Pons (tissue), 1 donor: ENCODE measurements around the gene CABP4.
"Not testable (repeated sequence)": the region's sequence is repeated elsewhere in the genome, so short reads cannot be mapped to it uniquely, and the experiment has no call there.

Source experiments
- DNase-seq: peaks from one replicate; pipeline ENCODE4 v3.0.0-alpha.2; 2016; ENCODE audit warnings: low spot score

CABP4 gene

DNA sequence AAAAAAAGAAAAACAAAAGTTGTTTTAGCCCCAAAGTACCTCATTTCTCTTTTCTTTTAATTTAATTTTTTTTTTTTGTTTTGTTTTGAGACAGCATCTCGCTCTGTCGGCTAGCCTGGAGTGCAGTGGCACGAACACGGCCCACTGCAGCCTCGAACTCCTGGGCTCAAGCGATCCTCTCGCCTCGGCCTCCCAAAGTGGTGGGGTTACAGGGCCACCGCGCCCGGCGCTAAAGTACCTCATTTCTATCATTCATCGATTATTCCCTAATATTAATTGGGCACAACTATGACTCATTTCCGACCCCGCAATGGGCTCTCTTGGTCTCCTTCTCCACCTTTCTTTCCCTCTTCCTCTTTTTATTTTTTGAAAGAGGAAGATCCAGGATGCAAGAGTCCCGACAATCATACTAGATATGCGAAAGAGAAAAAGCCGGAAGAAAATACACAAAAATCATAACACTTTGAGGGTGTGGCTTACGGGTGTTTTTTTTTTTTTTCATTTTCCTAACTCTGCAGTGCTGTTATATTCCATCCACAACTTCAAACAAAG is 27.2 kb downstream of the CABP4 start:
- DNase-seq, result no peak

DNA sequence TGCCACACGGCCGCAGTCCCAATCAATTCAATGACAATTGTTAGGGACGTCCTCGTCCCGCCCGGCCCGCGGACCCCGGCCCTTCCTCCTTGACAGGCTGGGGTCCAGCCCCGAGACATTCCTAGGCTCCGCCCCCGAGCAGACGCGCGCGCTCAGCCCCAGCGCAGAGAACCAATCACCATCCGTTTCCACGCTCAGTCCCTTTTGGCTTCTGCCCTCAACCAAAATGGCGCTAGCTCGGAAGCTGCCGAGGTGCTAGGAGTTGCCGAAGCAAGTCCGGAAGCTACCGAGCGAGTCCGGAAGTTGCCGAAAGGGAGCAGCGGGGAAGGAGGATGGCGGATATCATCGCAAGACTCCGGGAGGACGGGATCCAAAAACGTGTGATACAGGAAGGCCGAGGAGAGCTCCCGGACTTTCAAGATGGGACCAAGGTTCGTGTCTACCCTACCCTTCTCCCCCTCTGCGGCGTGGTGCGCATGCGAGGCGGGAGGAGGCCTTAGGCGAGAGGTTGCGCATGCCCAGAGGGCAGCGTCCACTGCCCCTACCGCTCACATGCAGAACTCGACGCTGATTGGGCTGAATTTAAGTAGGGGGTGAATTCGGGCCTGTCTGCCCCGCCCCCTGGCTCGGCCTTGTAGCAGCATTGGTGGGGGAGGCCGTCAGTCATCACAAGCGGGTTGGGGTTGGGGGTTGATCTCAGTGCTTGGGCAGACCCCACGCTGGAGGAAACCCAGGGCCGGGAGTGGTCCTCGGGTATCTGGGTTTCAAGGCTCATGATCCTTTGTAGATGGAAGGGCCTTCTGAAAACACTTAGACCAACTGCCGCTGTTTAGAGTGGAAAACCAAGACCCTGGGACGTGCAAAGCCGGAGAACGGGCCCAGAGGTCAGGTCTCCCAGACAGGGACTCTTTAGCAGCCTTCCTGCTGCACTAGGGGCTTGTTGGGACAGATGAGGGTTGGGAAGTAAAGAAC is 28.0 kb downstream of the CABP4 start, which contains the start of gene AIP:
Gene AIP, plus strand, starts transcription at position 200 of the 972 bp plus-strand sequence. Its CDS starts 133 bp downstream, at position 333.
- DNase-seq, result peak; percentile 99

DNA sequence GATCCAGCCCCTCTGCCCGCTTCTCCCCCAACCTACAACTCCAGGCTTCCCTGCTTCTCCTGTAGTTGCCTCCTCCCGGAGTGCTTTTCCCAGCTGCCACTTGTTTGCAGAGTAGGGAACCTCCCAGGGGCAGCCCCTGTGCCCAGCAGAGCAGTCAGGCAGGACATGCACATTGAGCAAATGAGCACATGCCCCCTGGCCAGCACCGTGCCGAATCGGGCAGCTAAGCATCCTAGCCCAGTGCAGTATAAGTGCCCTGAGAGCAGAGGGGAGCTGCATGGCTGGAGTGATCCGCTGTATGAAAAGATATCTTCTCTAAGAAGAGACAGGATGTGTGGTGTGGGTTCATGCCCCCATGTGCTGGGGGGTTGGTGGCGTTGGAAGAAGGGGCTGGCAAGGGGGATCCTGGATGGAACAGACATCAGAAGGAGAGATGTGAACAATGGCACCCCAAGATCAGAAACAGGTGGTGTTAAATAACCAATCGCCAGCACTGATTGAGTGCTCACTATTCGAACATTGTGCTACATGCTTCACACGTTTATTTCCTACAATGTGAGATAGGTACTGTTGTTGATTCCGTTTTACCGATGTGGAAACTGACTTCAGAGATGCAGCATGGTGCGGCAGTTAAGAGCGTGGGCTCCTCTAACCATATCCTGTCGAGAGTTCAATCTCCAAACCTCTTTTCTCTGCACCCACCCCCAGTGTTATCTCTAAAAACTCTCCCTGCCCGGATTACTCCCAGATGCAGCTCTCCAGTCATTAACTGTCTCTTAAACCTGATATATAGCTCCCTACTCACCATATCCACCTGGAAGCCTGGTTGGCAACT is 28.9 kb downstream of the CABP4 start:
- DNase-seq, result no peak

DNA sequence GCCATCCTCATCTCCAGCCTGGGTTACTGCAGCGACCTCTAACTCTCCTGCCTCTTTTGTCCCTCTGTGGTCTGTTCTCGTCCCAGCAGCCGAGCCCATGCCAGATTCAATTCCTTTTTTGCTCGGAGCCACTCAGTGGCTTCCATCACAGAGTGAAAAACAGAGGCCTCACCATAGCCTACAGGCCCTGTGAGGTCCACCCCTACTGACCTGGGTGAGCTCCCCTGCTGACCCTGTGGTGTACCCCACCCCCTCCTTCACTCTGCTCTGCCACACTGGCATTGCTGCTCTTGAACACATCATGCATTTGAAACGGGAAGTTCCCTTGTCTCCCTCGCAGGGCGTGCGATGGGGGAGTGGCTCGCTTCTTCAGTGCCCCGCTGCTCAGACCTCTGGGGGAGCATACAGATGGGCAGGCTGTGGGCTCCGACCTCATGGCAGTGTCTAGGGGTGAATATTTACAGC is 29.7 kb downstream of the CABP4 start:
- peak; percentile 43 for DNase-seq

DNA sequence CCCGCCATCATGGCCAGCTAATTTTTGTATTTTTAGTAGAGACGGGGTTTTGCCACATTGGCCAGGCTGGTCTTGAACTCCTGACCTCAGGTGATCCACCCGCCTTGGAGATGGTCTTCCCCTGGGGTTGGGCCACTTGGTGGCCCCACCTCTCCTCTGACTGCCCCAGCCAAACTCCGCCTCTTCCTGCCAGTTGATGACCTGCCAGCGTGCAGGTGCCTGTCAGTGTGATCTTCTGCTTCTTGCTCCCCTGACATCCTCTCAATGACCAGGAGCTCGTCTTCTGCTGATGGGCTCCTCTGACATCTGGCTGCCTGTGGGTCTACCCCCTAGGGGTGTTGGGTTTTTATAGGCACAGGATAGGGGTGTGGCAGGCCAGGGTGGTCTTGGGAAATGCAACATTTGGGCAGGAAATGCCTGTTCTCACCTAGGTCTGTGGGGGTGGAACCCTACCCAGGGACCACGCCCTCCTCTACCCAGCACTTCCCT is 30.8 kb downstream of the CABP4 start:
- not testable (repeated sequence) for DNase-seq

DNA sequence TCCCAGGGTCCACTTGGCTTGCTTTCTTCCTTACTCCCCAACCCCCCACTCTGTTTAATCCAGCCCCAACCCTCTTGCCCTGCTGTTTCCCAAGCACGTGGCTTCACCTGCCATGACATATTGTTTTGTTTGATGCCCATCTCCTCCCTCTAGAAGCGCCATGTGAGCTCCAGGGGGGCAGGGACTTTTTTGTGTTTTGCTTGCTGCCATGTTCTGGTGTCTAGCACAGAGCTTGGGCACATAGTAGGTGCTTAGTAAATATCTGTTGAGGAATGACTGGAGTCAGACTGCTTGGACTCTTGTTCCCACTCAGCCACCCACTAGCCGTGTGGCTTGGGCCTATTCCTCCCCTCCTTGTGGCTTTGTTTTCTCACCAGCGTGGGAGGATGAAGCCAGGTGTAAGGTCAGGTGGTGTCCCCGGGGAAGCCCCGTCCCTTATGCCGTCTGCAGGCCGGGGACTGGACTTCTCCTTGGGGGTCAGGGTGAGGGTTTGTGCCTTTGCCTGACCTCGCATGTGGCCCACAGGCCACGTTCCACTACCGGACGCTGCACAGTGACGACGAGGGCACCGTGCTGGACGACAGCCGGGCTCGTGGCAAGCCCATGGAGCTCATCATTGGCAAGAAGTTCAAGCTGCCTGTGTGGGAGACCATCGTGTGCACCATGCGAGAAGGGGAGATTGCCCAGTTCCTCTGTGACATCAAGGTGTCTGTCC is 31.5 kb downstream of the CABP4 start:
- DNase-seq, result no peak

DNA sequence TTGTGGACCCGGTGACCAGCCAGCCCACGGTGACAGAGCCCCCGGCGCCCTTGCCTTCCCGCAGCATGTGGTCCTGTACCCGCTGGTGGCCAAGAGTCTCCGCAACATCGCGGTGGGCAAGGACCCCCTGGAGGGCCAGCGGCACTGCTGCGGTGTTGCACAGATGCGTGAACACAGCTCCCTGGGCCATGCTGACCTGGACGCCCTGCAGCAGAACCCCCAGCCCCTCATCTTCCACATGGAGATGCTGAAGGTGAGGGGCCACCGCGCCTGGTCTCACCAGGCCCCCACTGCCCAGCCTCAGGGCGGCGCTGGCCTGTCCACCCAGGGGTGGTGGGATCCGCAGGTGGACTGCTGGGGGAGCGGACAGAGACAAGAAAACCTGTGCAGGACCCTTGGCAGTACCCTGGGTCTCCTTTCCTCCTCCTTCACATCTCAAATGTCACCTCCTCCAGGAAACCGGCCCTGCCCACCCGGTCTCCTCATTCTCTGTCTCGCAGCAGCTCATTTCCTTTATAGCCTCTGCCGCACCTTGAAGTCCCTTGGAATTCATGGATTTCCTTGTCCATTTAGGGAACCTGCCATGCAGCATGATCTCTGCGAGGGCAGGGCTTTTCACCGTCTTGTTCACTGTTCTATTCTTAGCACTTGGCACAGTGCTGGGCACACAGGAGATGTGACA is 34.2 kb downstream of the CABP4 start:
- no peak for DNase-seq

DNA sequence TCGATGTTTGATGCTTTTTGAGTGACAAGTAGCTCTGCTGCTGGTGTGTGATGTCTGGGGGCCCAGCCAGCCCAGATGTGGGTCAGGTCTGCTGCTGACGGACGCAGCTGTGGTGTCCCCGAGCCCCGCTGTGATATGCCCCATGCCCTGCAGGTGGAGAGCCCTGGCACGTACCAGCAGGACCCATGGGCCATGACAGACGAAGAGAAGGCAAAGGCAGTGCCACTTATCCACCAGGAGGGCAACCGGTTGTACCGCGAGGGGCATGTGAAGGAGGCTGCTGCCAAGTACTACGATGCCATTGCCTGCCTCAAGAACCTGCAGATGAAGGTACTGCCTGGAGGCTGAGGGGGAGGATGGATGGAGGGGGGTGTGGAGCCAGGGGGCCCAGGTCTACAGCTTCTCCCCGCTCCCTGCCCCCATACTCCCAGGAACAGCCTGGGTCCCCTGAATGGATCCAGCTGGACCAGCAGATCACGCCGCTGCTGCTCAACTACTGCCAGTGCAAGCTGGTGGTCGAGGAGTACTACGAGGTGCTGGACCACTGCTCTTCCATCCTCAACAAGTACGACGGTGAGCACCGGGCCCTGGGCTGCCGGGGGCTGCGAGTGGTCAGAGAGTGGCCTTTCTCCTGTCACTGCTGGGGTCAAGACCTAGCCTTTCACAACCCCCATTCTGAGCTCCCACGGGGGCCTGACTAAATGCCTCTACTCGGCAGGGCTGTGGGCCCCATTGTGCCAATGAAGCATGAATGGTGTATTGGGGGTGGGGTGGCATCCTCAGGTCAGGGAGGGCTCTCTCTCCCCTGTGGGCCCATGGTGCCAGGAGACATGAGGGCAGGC is 35.0 kb downstream of the CABP4 start:
- DNase-seq, result no peak

DNA sequence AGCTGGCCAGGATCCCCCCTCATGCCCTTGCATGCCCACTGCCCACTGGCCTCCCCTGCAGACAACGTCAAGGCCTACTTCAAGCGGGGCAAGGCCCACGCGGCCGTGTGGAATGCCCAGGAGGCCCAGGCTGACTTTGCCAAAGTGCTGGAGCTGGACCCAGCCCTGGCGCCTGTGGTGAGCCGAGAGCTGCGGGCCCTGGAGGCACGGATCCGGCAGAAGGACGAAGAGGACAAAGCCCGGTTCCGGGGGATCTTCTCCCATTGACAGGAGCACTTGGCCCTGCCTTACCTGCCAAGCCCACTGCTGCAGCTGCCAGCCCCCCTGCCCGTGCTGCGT is 35.5 kb downstream of the CABP4 start:
- DNase-seq, result no peak

DNA sequence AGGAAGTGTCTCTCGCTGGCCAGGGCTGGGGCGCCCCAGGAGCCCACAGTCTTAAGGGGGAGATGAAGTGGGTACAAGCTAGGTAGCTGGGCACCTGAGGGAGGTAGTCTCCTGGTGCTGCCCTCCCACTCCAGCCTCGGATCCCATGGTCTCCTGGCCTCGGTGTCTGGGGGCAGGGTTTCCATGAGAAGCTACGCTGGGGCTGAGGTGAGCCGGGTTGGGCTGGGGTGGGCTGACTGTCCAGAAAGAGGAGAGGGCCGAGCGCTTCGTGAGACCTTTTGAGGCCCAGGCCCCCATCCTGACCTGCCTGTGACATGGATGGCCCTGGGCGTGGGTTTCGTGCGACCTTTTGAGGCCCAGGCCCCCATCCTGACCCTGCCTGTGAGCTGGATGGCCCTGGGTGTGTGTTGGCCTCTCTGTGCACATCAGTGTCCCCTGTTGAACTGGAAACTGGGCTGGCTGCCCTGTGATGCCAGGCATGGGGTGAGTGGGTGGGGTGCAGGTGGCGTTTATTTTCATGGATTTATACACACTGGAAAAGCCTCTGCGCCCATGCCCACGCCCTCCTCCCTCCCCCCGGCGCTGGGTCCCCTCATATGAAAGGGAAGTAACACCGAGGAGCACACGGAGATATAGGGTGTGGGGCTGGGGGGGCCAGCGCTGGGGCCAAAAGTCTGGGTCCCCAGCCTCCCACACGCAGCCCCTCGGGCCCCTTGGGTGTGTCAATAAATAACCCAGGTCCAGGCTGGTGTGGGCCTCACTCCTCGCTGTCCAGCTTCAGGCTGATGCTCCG is 36.3 kb downstream of the CABP4 start:
- DNase-seq, result no peak

DNA sequence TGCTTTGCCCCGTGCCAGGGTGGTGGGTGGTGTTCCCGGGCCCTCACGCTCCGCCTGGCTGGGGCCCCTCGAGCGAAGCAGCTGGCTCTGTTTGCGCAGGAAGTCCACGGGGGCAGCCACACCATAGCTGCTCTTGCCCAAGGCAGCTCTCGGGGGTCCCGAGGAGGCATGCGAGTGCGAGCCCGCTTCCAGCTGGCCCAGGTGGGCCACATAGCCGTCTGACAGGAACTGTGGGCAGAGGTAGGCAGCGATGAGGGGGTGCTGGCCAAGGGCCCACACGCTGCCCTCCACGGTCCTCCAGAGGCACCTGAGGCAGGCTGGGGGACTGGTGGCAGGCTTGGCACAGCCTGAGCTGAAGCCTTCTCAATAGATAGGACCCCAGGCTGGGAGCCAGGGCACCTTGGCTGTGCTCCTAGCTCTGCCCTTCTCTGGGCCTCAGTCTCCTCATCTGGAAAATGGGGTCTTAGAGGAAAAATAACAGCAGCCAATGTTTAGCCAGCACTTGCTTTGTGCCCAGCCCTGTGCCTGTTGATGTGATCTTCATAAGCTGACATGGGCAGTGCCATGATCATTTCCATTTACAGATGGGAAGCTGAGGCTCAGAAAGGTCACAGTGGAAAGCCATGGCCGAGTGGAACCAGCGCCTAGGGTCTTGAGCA is 37.0 kb downstream of the CABP4 start:
- no peak for DNase-seq

DNA sequence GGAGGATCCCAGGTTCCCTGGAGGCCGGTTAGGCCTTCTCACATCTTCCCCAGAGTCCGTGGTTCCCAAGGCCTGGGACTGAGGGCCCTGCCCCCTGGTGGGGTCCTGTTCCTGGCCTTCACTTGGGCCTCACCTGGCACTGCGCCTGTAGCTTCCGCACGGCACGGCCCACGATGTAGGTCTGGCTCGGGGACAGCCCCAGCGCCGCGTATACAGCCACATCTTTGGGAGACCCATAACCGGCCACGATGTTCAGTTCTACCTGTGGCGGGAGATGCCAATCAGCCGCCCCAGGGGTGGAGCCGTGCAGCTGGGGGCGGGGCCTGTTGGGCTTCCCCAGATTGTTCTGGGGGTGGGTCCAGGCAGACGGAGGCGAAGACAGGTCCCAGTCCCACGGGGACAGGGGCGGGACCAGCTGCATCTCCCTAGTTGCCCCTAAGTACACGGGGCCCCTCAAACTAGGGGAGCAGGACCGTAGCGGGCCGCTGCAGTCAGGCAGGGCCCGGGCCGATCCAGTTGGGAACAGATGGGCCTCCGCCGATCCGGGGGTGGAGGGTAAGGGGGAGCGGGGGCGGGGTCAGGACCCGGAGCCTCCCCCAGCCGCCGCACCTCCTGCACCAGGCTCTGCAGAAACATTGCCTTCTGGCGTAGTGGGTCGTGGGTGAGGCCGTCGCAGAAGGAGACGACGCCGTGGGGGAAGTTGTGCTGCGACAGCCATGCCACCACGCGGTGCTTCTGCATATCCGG is 37.8 kb downstream of the CABP4 start:
- DNase-seq, result no peak

DNA sequence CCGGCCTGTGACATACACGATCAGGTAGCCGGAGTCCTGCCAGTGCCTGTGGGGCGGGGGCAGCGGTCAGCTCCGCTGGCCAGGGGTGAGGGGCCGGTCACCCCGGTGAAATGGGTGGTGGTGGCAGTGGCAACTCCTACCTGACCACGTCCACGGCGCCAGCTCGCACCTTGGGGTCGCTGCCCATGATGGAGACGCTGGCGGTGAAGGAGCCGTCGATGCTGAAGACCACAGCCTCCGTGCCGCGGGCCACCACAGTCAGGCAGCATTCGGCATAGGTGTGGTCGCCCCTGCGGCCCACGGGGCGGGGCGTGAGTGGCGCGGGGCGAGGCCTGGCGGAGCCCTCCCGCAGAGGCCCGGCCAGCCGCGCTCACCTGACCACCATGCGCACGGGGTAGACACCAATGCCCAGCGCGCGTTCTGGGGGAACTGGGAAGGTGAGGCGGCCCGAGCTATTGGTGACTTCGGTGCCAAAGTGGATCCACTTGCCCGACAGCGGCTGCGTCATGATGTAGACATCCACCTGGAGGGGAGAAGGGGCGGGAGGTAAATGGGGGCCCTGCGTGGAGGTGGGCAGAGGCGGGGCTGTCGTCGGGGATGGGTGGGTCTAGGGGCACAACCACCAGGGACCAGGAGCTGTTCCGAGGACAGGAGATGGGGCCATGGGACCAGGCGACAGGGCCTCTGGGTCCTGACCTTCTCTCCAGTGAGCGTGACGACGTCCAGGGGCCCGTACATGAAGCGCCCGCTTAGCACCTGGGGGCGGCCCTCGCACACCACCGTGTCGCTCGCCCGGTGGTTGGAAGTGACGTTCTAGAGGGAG is 38.6 kb downstream of the CABP4 start:
- no peak for DNase-seq

DNA sequence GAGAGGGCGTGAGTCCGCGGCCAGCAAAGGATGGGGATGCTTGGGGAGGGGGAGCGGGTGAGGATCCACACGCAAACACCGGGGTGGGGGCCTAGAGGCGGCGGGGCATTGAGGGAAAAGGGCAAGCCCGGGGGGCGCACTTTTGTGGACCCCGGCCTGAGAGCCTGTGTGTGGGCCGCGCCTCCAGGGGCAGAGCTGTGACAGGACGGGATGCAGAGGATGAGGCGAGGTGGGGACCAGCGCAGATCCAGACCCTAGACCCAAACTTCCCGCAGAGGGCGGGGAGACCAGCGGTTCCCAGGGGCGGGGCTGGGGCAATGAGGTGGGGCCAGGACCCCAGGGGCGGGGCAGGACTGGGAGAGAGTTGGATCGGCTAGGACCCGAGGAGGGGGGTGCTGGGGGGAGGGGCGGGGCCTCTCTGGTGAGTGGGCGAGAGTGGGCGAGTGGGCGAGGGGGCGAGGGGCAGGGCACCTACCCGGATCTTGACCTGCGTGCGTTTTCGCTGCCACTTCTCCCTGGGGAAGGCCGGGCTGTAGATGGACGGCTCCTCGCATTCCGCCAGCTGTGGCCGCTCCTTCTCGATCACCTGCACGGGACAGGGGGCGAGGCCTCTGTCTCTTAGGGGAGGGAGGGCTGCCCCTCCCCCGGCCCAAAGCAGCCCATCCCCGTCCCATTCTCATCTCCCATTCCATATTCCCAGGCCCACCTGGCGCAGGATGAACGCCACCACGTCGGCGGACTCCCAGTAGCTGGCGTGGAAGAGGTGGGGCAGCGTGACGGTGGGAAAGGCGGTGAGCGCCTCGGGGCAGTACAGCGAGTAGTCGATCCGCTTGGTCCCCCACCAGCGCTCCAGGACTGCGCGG is 39.4 kb downstream of the CABP4 start:
- DNase-seq, result no peak

DNA sequence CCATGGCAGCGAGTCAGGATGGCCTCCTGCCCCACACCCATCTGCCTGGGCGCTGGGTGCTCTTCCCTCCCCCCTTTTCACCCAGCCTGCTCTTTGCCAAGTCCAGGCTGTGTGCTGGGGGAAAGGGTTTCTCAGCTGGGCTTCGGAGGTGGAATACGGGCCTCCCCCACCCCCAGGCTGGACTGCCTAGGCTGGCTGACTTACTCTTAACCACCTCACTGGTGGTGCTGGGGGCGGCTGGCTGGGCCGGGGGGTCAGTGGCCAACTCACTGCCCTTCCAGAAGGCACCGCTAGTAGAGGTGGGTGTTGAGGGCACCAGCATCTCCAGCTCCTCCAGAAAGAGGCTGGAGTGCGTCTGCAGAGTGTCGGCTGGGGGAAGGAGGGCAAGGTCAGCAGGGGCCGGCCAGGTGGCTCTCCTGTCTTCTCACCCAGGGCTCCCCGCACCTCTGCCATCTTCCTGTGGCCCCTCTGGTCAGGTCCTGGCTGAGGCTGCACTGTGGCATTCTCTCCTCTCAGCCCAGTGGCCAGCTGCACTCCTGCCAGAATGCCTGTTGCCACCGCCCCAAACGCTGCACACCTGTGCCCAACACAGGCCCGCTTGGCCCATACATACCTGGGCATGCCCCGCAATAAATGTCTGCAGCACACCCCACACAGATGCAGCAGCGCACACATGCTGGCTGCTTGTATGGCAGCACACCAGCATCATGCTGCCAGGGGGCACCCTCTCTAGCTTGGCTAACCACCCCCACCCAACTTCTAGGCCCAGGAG is 40.3 kb downstream of the CABP4 start:
- no peak for DNase-seq
